Calu3 (cell line): ENCODE results near the gene RAMP3. TPM values are rescaled to one million over a fixed set of nuclear protein-coding genes. Genes with fewer than 3 reads are reported as not detected.
"Not testable (repeated sequence)": the region's sequence is repeated elsewhere in the genome, so short reads cannot be mapped to it uniquely, and the experiment has no call there.

Source experiments
- BruUV-seq: library from RNA; stranded (reverse); fragments of 400-500 nt; replicated peaks from 2 replicates; lab custom pipeline; 2021; lab: Mats Ljungman, UMichigan
- CTCF ChIA-PET: fragments of 300-600 bp; sonication (Branson Sonifier 250); formaldehyde crosslinking; loops from one replicate; lab custom pipeline; 2022; ENCODE audit warnings: antibody characterized with exemption; lab: Charles Lee
- DNase-seq: peaks from one replicate; pipeline ENCODE4 v3.0.0; 2022
- H3K27ac Mint-ChIP-seq: one replicate; pipeline ENCODE4 v1.8.0; 2022; ENCODE audit warnings: mixed read lengths; ENCODE audit not compliant: unreplicated experiment
- H3K27me3 Mint-ChIP-seq: one replicate; pipeline ENCODE4 v1.8.0; 2022; ENCODE audit warnings: mixed read lengths; ENCODE audit not compliant: unreplicated experiment
- H3K36me3 Mint-ChIP-seq: one replicate; pipeline ENCODE4 v1.8.0; 2022; ENCODE audit warnings: mild to moderate bottlenecking, moderate library complexity, mixed read lengths; ENCODE audit not compliant: insufficient read depth, unreplicated experiment
- H3K4me1 Mint-ChIP-seq: one replicate; pipeline ENCODE4 v1.8.0; 2022; ENCODE audit warnings: mild to moderate bottlenecking, low read depth, mixed read lengths; ENCODE audit not compliant: unreplicated experiment
- H3K4me3 Mint-ChIP-seq: one replicate; pipeline ENCODE4 v1.8.0; 2022; ENCODE audit warnings: mild to moderate bottlenecking, low read depth, moderate library complexity, mixed read lengths; ENCODE audit not compliant: unreplicated experiment
- H3K9me3 Mint-ChIP-seq: one replicate; pipeline ENCODE4 v1.8.0; 2022; ENCODE audit warnings: low read depth, mixed read lengths; ENCODE audit not compliant: unreplicated experiment
- intact Hi-C: fragments of 100-400 bp; cut with micrococcal nuclease; formaldehyde crosslinking; loops from one replicate; pipeline ENCODE4 v1.10.0; 2022; ENCODE audit not compliant: unreplicated experiment
- total RNA-seq: library from RNA; stranded (reverse); gene quantifications from 2 replicates; pipeline ENCODE4 v1.2.3, GENCODE V29; 2022
- TF ChIP-seq, protein P1 (sequence below): fragments of 200-600 bp; IDR thresholded peaks from one replicate; pipeline ENCODE4 v1.8.0; 2022; ENCODE audit warnings: antibody characterized with exemption; ENCODE audit not compliant: unreplicated experiment

RAMP3 gene
- total RNA-seq, 1 experiment from 2014 or later: not detected

DNA sequence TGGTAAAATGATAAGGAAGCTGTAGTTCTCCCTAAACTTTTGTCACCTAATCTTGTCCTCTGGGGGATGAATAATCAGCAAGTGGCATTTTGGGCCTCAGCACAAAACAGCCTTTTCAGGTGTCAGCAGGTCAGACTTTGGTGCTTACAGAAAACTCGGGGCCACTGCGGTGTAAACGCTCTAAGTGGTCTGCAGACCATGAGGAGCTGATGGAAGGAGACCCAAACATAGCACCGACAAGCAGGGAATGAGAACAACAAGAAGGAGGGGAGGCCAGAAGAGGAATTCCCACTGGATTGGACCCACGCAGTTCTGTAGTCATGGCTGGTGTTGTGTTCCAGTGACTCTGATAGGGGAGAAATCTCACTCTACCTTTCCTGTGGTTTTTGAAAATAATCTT, 45.4 kb downstream of the RAMP3 start:
- no peaks in the 10 kb centered on the region for H3K4me1 Mint-ChIP-seq
- TF ChIP-seq, protein P1, sequence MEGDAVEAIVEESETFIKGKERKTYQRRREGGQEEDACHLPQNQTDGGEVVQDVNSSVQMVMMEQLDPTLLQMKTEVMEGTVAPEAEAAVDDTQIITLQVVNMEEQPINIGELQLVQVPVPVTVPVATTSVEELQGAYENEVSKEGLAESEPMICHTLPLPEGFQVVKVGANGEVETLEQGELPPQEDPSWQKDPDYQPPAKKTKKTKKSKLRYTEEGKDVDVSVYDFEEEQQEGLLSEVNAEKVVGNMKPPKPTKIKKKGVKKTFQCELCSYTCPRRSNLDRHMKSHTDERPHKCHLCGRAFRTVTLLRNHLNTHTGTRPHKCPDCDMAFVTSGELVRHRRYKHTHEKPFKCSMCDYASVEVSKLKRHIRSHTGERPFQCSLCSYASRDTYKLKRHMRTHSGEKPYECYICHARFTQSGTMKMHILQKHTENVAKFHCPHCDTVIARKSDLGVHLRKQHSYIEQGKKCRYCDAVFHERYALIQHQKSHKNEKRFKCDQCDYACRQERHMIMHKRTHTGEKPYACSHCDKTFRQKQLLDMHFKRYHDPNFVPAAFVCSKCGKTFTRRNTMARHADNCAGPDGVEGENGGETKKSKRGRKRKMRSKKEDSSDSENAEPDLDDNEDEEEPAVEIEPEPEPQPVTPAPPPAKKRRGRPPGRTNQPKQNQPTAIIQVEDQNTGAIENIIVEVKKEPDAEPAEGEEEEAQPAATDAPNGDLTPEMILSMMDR: no peak
- intact Hi-C loops: no loop called here
- no peaks in the 10 kb centered on the region for H3K36me3 Mint-ChIP-seq
- CTCF ChIA-PET: interaction anchor here (2.5 kb wide), 1 partner anchor 14 kb away, joined by 8 read pairs; no protein-coding TSS in a partner anchor
- no peaks in the 10 kb centered on the region for H3K9me3 Mint-ChIP-seq
- no peak overlapping the region for H3K27ac Mint-ChIP-seq
- no peak for DNase-seq
- no TSS peak for BruUV-seq
- H3K4me3 Mint-ChIP-seq: no peak overlapping the region
- peaks cover 100% of the 10 kb centered on the region for H3K27me3 Mint-ChIP-seq

DNA sequence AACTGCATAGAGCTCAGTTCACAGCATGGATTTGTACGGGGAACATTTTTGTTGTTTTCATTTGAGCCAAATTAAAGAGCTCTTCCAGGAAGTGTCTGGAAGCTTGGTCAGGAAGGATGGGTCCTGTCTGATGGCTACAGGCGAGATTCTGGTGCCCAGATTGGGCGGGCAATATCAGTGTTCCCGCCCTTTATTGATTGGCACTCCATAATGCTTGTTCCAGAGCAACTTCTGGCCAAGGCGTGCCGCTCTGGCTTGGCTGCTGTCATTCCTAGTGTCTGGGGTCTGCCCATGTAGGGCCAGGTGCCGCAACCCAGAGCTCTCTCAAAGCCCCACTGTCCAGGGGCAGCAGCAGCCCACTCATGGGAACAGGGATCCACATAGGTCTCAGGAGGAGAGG, 45.9 kb downstream of the RAMP3 start:
- H3K36me3 Mint-ChIP-seq: no peaks in the 10 kb centered on the region
- H3K4me3 Mint-ChIP-seq: no peak overlapping the region
- BruUV-seq: no TSS peak
- H3K27ac Mint-ChIP-seq: no peak overlapping the region
- peaks cover 100% of the 10 kb centered on the region for H3K27me3 Mint-ChIP-seq
- no peaks in the 10 kb centered on the region for H3K9me3 Mint-ChIP-seq
- CTCF ChIA-PET: interaction anchor here (2.5 kb wide), 1 partner anchor 14 kb away, joined by 8 read pairs; no protein-coding TSS in a partner anchor
- no peaks in the 10 kb centered on the region for H3K4me1 Mint-ChIP-seq
- intact Hi-C loops: no loop called here
- TF ChIP-seq, protein P1: no peak
- DNase-seq: no peak

DNA sequence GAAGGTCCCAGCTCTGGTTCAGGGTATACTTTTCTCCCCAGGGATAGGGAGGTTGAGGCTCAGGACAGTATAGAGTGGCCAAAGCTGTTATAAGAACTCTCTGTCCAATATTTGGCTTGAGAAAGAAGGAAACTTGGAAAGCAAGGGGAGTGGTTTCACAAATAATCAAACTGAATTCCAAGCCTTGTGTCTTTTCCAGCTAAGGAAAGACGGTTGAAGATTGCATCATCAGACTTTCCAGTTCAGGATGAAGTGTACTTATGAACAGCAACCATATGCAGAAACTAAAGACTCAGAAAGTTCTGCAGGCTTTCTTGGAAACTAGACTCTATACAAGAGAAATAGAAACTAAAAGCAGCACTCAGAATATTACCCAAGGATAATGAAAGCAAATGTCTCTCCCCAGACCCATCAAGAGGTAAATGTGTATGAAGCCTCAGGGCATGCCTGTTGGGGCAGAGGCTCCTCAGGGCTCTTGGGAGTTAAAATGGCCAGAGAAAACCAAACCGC, 46.4 kb downstream of the RAMP3 start:
- no peak overlapping the region for H3K4me3 Mint-ChIP-seq

DNA sequence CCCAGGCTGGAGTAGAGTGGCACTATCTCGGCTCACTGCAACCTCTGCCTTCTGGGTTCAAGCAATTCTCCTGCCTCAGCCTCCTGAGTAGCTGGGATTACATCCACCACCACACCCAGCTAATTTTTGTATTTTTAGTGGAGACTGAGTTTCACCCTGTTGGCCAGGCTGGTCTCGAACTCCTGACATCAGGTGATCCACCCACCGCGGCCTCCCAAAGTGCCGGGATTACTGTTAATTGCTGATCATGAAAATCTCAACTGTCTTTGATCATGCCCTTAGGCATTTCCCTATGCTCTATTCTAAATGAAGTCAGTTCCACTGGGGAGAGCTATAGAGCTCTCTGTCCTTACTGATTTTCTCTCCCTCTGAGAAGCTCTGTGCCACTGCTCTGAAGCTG, 48.7 kb downstream of the RAMP3 start:
- CTCF ChIA-PET: interaction anchor here (0.7 to 1.8 kb wide), 2 partner anchors 12 to 57 kb away, joined by 3 read pairs; no protein-coding TSS in a partner anchor
- H3K4me3 Mint-ChIP-seq, DNase-seq, H3K27ac Mint-ChIP-seq, intact Hi-C loops, H3K9me3 Mint-ChIP-seq, H3K36me3 Mint-ChIP-seq, BruUV-seq, H3K4me1 Mint-ChIP-seq: not testable (repeated sequence)
- H3K27me3 Mint-ChIP-seq: peaks cover 100% of the 10 kb centered on the region

More for the DNA sequence above, 46.4 kb downstream of the RAMP3 start:
- Mint-ChIP-seq H3K9me3 (no peaks in the 10 kb centered on the region), H3K27ac (no peak overlapping the region), H3K27me3 (peaks cover 100% of the 10 kb centered on the region), H3K36me3 (no peaks in the 10 kb centered on the region), H3K4me1 (no peaks in the 10 kb centered on the region)
- CTCF ChIA-PET: interaction anchor here (1.5 to 2.5 kb wide), 2 partner anchors 13 to 17 kb away, joined by 4 to 8 read pairs; no protein-coding TSS in a partner anchor
- DNase-seq: no peak
- TF ChIP-seq, protein P1: no peak
- intact Hi-C loops: no loop called here
- BruUV-seq: no TSS peak

DNA sequence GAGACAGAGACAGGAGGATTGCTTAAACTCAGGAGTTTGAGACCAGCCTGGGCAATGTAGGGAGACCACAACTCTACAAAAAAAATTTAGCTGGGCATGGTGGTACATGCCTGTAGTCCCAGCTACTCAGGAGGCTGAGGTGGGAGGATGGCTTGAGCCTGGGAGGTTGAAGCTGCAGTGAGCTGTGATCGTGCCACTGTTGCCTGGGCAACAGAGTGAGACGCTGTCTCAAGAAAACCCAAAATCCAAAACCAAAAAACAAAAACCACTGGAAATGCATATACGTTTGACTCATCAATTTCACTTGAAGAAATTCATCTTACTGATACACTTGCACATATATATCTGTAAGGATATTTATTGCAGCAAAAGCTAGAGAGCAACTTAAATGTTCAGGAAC, 52.3 kb downstream of the RAMP3 start:
- H3K4me1 Mint-ChIP-seq, intact Hi-C loops, H3K4me3 Mint-ChIP-seq, CTCF ChIA-PET, H3K9me3 Mint-ChIP-seq, BruUV-seq, H3K36me3 Mint-ChIP-seq, DNase-seq, H3K27ac Mint-ChIP-seq: not testable (repeated sequence)
- peaks cover 98% of the 10 kb centered on the region for H3K27me3 Mint-ChIP-seq
